HepG2 (cell line): Measurements from ENCODE around the gene LIME1. TPM values are rescaled to one million over a fixed set of nuclear protein-coding genes. Genes with fewer than 3 reads are reported as not detected.

Experiments used
- AKAP8 ChIP-seq: sonication (generic); formaldehyde crosslinking; IDR thresholded peaks from 2 replicates; pipeline ENCODE4 v1.5.1; 2020; ENCODE audit warnings: mild to moderate bottlenecking, missing genetic modification reagents
- ATAD3A ChIP-seq: sonication (generic); formaldehyde crosslinking; IDR thresholded peaks from 2 replicates; pipeline ENCODE4 v1.4.0; 2020; ENCODE audit warnings: missing genetic modification reagents
- CREM ChIP-seq, 2 experiments: sonication (generic) in 1 of 2; formaldehyde crosslinking in 1 of 2; IDR thresholded peaks; 2 replicates each; pipeline versions ENCODE4 v1.4.0 to v1.6.1; 2016 to 2020; ENCODE audit warnings: antibody characterized with exemption in 1 of 2, mild to moderate bottlenecking in 1 of 2, missing genetic modification reagents in 1 of 2
- DNMT3B ChIP-seq: conservative IDR thresholded peaks from 2 replicates; pipeline ENCODE4 v1.6.1; 2016; ENCODE audit warnings: missing biosample characterization, control low read depth
- GLI4 ChIP-seq: sonication (generic); formaldehyde crosslinking; IDR thresholded peaks from 2 replicates; pipeline ENCODE4 v1.5.1; 2020; ENCODE audit warnings: missing genetic modification reagents, mild to moderate bottlenecking, moderate library complexity, borderline replicate concordance
- NKX3-1 ChIP-seq: sonication (generic); formaldehyde crosslinking; IDR thresholded peaks from 2 replicates; pipeline ENCODE4 v1.5.0; 2020; ENCODE audit warnings: missing genetic modification reagents
- PHF20 ChIP-seq: sonication (generic); formaldehyde crosslinking; IDR thresholded peaks from 2 replicates; pipeline ENCODE4 v1.5.0; 2020; ENCODE audit warnings: mild to moderate bottlenecking, missing genetic modification reagents
- RAD51 ChIP-seq: fragments of 450-650 bp; IDR thresholded peaks from 2 replicates; pipeline ENCODE4 v1.6.1; 2016; ENCODE audit warnings: borderline replicate concordance
- RBAK ChIP-seq: sonication (generic); formaldehyde crosslinking; IDR thresholded peaks from 2 replicates; pipeline ENCODE4 v1.5.1; 2020; ENCODE audit warnings: mild to moderate bottlenecking, missing genetic modification reagents
- TBX2 ChIP-seq: sonication (generic); formaldehyde crosslinking; IDR thresholded peaks from 2 replicates; pipeline ENCODE4 v1.5.0; 2020; ENCODE audit warnings: missing genetic modification reagents, mild to moderate bottlenecking, borderline replicate concordance
- ZC3H4 ChIP-seq: sonication (generic); formaldehyde crosslinking; IDR thresholded peaks from 2 replicates; pipeline ENCODE4 v1.4.0; 2020; ENCODE audit warnings: missing genetic modification reagents, borderline replicate concordance
- ZNF124 ChIP-seq: sonication (generic); formaldehyde crosslinking; IDR thresholded peaks from 2 replicates; pipeline ENCODE4 v1.4.0; 2020; ENCODE audit warnings: missing genetic modification reagents
- ZNF264 ChIP-seq: sonication (generic); formaldehyde crosslinking; IDR thresholded peaks from 2 replicates; pipeline ENCODE4 v1.4.0; 2020; ENCODE audit warnings: missing genetic modification reagents
- ZNF296 ChIP-seq: sonication (generic); formaldehyde crosslinking; conservative IDR thresholded peaks from 2 replicates; pipeline ENCODE4 v1.5.0; 2020; ENCODE audit warnings: mild to moderate bottlenecking, missing genetic modification reagents
- ZNF3 ChIP-seq: IDR thresholded peaks from 2 replicates; pipeline ENCODE4 v1.7.0; 2017; ENCODE audit warnings: inconsistent platforms
- ZNF547 ChIP-seq: sonication (generic); formaldehyde crosslinking; IDR thresholded peaks from 2 replicates; pipeline ENCODE4 v1.5.1; 2020; ENCODE audit warnings: mild to moderate bottlenecking, missing genetic modification reagents
- ZNF549 ChIP-seq: sonication (generic); formaldehyde crosslinking; IDR thresholded peaks from 2 replicates; pipeline ENCODE4 v1.5.0; 2020; ENCODE audit warnings: missing genetic modification reagents
- ZSCAN12 ChIP-seq: sonication (generic); formaldehyde crosslinking; IDR thresholded peaks from 2 replicates; pipeline ENCODE4 v1.9.0; 2021; ENCODE audit warnings: mild to moderate bottlenecking, missing genetic modification reagents
- polyA plus RNA-seq, 8 experiments: library from polyadenylated mRNA; depleted of rRNA in 3 of 8; stranded (reverse) in 7 of 8; unstranded in 1 of 8; fragments of >200 nt; fragmentation: Illumina TruSeq in 4 of 8; extraction: Trizol in 4 of 8; gene quantifications; 2 replicates each; pipeline versions ENCODE4 v1.2.1 to v1.2.3, GENCODE V29; 2011 to 2016; ENCODE audit warnings: low read depth in 4 of 8, missing spikeins in 1 of 8, mixed read lengths in 1 of 8; ENCODE audit not compliant: insufficient read depth in 1 of 8
- total RNA-seq, 5 experiments: library from RNA; depleted of rRNA; stranded (reverse); fragments of >200 nt; fragmentation: Illumina TruSeq; extraction: Trizol; gene quantifications; 2 replicates each; pipeline ENCODE4 v1.2.3, GENCODE V29; 2016; ENCODE audit warnings: low read depth in 1 of 5
- TF ChIP-seq, protein P1 (sequence below): sonication (generic); formaldehyde crosslinking; IDR thresholded peaks from 2 replicates; pipeline ENCODE4 v1.8.1; 2022; ENCODE audit warnings: mild to moderate bottlenecking, missing genetic modification reagents
- TF ChIP-seq, protein P2 (sequence below): sonication (generic); formaldehyde crosslinking; IDR thresholded peaks from 2 replicates; pipeline ENCODE4 v1.4.0; 2020; ENCODE audit warnings: mild to moderate bottlenecking, missing genetic modification reagents
- TF ChIP-seq, protein P3 (sequence below): sonication (generic); formaldehyde crosslinking; IDR thresholded peaks from 2 replicates; pipeline ENCODE4 v1.4.0; 2020; ENCODE audit warnings: mild to moderate bottlenecking, low read depth, missing genetic modification reagents
- TF ChIP-seq, protein P4 (sequence below): sonication (generic); formaldehyde crosslinking; IDR thresholded peaks from 2 replicates; pipeline ENCODE4 v1.5.0; 2020; ENCODE audit warnings: missing genetic modification reagents
- TF ChIP-seq, protein P5 (sequence below): sonication (generic); formaldehyde crosslinking; IDR thresholded peaks from 2 replicates; pipeline ENCODE4 v1.5.1; 2020; ENCODE audit warnings: missing genetic modification reagents, mild to moderate bottlenecking, borderline replicate concordance

LIME1 gene
- total and polyA plus RNA-seq, 2 of the 13 experiments (the other 11 are each of a cell fraction or from before 2014, with no cell fraction given): 13.0 to 61.5 TPM

DNA sequence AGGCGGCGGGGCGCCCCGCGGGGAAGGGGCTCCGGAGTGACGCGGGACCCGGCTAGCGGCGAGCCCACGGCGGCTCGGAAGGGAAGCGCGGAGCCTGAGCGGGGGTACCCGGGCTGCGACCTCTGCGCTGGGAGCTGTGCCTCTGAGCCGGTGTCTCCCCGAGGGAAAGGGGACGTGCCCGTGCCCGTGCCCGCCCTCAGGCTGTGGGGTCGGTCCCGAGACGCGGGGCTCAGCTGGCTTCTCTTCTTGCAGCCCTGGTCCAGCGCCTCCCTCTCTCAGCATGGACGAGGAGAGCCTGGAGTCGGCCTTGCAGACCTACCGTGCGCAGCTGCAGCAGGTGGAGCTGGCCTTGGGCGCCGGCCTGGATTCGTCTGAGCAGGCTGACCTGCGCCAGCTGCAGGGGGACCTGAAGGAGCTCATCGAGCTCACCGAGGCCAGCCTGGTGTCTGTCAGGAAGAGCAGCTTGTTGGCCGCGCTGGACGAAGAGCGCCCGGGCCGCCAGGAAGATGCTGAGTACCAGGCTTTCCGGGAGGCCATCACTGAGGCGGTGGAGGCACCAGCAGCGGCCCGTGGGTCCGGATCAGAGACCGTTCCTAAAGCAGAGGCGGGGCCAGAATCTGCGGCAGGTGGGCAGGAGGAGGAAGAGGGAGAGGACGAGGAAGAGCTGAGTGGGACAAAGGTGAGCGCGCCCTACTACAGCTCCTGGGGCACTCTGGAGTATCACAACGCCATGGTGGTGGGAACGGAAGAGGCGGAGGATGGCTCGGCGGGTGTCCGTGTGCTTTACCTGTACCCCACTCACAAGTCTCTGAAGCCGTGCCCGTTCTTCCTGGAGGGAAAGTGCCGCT lies 27.9 kb upstream of the LIME1 start (continued):
- no peak for TF ChIP-seq ZSCAN12 (CRISPR knock-in tag)
- no peak; the same call in 1 of the 2 replicates for TF ChIP-seq ZNF264
- TF ChIP-seq, protein P1, sequence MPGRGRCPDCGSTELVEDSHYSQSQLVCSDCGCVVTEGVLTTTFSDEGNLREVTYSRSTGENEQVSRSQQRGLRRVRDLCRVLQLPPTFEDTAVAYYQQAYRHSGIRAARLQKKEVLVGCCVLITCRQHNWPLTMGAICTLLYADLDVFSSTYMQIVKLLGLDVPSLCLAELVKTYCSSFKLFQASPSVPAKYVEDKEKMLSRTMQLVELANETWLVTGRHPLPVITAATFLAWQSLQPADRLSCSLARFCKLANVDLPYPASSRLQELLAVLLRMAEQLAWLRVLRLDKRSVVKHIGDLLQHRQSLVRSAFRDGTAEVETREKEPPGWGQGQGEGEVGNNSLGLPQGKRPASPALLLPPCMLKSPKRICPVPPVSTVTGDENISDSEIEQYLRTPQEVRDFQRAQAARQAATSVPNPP (CRISPR knock-in tag): no peak
- peak; percentile 68; the same call in 1 of the 2 replicates for TF ChIP-seq ZNF296 (CRISPR knock-in tag)
- TF ChIP-seq DNMT3B: no peak
- no peak for TF ChIP-seq ZNF549
- TF ChIP-seq AKAP8 (CRISPR knock-in tag): no peak
- no peak; the same call in 1 of the 2 replicates for TF ChIP-seq ZNF547 (CRISPR knock-in tag)
- no peak for TF ChIP-seq CREM (IDR thresholded peaks at IDR 0.05)
- TF ChIP-seq CREM (CRISPR knock-in tag; IDR thresholded peaks at IDR 0.05): 0 out of 2 replicates have a peak, but pooled peaks have one; percentile 8
- TF ChIP-seq RBAK: no peak; the same call in 1 of the 2 replicates
- TF ChIP-seq RAD51: no peak
- no peak for TF ChIP-seq ZC3H4 (CRISPR knock-in tag)
- TF ChIP-seq NKX3-1 (CRISPR knock-in tag): no peak
- TF ChIP-seq, protein P2, sequence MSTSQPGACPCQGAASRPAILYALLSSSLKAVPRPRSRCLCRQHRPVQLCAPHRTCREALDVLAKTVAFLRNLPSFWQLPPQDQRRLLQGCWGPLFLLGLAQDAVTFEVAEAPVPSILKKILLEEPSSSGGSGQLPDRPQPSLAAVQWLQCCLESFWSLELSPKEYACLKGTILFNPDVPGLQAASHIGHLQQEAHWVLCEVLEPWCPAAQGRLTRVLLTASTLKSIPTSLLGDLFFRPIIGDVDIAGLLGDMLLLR (CRISPR knock-in tag): no peak
- TF ChIP-seq ZNF124 (CRISPR knock-in tag): no peak
- TF ChIP-seq ZNF3 (CRISPR knock-in tag): no peak
- TF ChIP-seq, protein P3, sequence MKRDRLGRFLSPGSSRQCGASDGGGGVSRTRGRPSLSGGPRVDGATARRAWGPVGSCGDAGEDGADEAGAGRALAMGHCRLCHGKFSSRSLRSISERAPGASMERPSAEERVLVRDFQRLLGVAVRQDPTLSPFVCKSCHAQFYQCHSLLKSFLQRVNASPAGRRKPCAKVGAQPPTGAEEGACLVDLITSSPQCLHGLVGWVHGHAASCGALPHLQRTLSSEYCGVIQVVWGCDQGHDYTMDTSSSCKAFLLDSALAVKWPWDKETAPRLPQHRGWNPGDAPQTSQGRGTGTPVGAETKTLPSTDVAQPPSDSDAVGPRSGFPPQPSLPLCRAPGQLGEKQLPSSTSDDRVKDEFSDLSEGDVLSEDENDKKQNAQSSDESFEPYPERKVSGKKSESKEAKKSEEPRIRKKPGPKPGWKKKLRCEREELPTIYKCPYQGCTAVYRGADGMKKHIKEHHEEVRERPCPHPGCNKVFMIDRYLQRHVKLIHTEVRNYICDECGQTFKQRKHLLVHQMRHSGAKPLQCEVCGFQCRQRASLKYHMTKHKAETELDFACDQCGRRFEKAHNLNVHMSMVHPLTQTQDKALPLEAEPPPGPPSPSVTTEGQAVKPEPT (CRISPR knock-in tag): no peak
- TF ChIP-seq ATAD3A (CRISPR knock-in tag): 0 out of 2 replicates have a peak, but pooled peaks have one; percentile 52
- TF ChIP-seq PHF20 (CRISPR knock-in tag): no peak
- TF ChIP-seq TBX2 (CRISPR knock-in tag): no peak
- TF ChIP-seq, protein P4, sequence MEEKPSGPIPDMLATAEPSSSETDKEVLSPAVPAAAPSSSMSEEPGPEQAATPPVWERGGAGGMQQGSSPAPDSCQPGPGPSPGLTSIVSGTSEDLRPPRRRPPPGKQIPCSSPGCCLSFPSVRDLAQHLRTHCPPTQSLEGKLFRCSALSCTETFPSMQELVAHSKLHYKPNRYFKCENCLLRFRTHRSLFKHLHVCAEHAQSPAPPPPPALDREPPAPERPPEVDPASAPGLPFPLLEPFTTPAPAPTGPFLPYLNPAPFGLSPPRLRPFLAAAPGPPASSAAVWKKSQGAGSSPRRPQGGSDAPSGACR: no peak
- TF ChIP-seq, protein P5, sequence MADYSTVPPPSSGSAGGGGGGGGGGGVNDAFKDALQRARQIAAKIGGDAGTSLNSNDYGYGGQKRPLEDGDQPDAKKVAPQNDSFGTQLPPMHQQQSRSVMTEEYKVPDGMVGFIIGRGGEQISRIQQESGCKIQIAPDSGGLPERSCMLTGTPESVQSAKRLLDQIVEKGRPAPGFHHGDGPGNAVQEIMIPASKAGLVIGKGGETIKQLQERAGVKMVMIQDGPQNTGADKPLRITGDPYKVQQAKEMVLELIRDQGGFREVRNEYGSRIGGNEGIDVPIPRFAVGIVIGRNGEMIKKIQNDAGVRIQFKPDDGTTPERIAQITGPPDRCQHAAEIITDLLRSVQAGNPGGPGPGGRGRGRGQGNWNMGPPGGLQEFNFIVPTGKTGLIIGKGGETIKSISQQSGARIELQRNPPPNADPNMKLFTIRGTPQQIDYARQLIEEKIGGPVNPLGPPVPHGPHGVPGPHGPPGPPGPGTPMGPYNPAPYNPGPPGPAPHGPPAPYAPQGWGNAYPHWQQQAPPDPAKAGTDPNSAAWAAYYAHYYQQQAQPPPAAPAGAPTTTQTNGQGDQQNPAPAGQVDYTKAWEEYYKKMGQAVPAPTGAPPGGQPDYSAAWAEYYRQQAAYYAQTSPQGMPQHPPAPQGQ (CRISPR knock-in tag): no peak
- no peak for TF ChIP-seq GLI4 (CRISPR knock-in tag)
